ENCODE data around the gene PRKG1. TPM values are rescaled to one million over a fixed set of nuclear protein-coding genes. Genes with fewer than 3 reads are reported as not detected.

PRKG1 gene
- total and polyA plus RNA-seq, 2 donors (not counting 1 experiment from before 2014, with no cell fraction given) = not detected

- H3K27me3 Mint-ChIP-seq = no peaks in the 10 kb centered on the region
- ChIA-PET CTCF (no interaction called here), POLR2A (no interaction called here)
- Histone ChIP-seq H3K27me3 (replicated peaks in 1 of 4; ENCODE audit: control extremely low read depth in 1 of 4, control insufficient read depth in 3 of 4, insufficient read depth in 4 of 4, low read length in 3 of 4) (no peaks in the 10 kb centered on the region), H3K9me3 (ENCODE audit: control extremely low read depth in 1 of 3, control insufficient read depth in 2 of 3, insufficient read depth in 1 of 3, low read length in 2 of 3) (peaks cover 0 to 3% (median 0%) of the 10 kb centered on the region in 3 donors), H3K4me2 (replicated peaks; ENCODE audit: low read depth, low read length, poor library complexity, severe bottlenecking) (no peak overlapping the region), H3K79me2 (ENCODE audit: control insufficient read depth, insufficient read depth, low read length) (no peaks in the 10 kb centered on the region), H3K9ac (ENCODE audit: low read length) (no peak overlapping the region), H3K4me3 (ENCODE audit: control extremely low read depth in 1 of 5, extremely low read depth in 1 of 5, insufficient read depth in 1 of 5, low read depth in 2 of 5, low read length in 4 of 5) (no peak overlapping the region), H4K20me1 (ENCODE audit: control insufficient read depth, insufficient read depth, low read length, poor library complexity, severe bottlenecking) (no peaks in the 10 kb centered on the region), H3K27ac (ENCODE audit: low read length in 2 of 2) (no peak overlapping the region), H3K36me3 (replicated peaks in 1 of 2; ENCODE audit: control extremely low read depth in 1 of 2, control insufficient read depth in 1 of 2, extremely low read depth in 1 of 2, insufficient read depth in 2 of 2, low read length in 1 of 2) (no peaks in the 10 kb centered on the region), H3K4me1 (ENCODE audit: control insufficient read depth in 2 of 2, insufficient read depth in 2 of 2, low read length in 2 of 2) (no peaks in the 10 kb centered on the region), H2AFZ (ENCODE audit: insufficient read depth, low read depth, low read length, poor library complexity, severe bottlenecking) (no peak overlapping the region)
- H3K9me3 Mint-ChIP-seq (ENCODE audit: insufficient read depth) = peaks cover 5% of the 10 kb centered on the region
- no peaks in the 10 kb centered on the region for H3K4me1 Mint-ChIP-seq
- no peak for TF ChIP-seq EZH2 (IDR thresholded peaks at IDR 0.05; ENCODE audit: borderline replicate concordance, insufficient read depth, low read depth, low read length, poor library complexity, severe bottlenecking)
- TF ChIP-seq CTCF (IDR thresholded peaks at IDR 0.05) = no peak
- intact Hi-C loops (cut with micrococcal nuclease) = no loop called here
- H3K4me3 Mint-ChIP-seq = no peak overlapping the region
- ATAC-seq (ENCODE audit: low read depth) (no peak), DNase-seq (no peak)
- no peak overlapping the region for H3K27ac Mint-ChIP-seq
These were observed 509.7 kb downstream of the PRKG1 start for GRCh38 chr10:51583976-51584375.

- POLR2A ChIA-PET = no interaction called here
- Histone ChIP-seq H3K9me3 (ENCODE audit: control extremely low read depth in 1 of 3, control insufficient read depth in 2 of 3, insufficient read depth in 1 of 3, low read length in 2 of 3) (peaks cover 0 to 2% (median 0%) of the 10 kb centered on the region in 3 donors), H3K79me2 (ENCODE audit: control insufficient read depth, insufficient read depth, low read length) (no peaks in the 10 kb centered on the region), H3K4me2 (replicated peaks; ENCODE audit: low read depth, low read length, poor library complexity, severe bottlenecking) (no peak overlapping the region), H3K4me1 (ENCODE audit: control insufficient read depth in 2 of 2, insufficient read depth in 2 of 2, low read length in 2 of 2) (no peaks in the 10 kb centered on the region), H3K36me3 (replicated peaks in 1 of 2; ENCODE audit: control extremely low read depth in 1 of 2, control insufficient read depth in 1 of 2, extremely low read depth in 1 of 2, insufficient read depth in 2 of 2, low read length in 1 of 2) (no peaks in the 10 kb centered on the region), H2AFZ (ENCODE audit: insufficient read depth, low read depth, low read length, poor library complexity, severe bottlenecking) (no peak overlapping the region), H3K4me3 (ENCODE audit: control extremely low read depth in 1 of 5, extremely low read depth in 1 of 5, insufficient read depth in 1 of 5, low read depth in 2 of 5, low read length in 4 of 5) (no peak overlapping the region), H3K27me3 (replicated peaks in 1 of 4; ENCODE audit: control extremely low read depth in 1 of 4, control insufficient read depth in 3 of 4, insufficient read depth in 4 of 4, low read length in 3 of 4) (no peaks in the 10 kb centered on the region), H3K9ac (ENCODE audit: low read length) (no peak overlapping the region), H4K20me1 (ENCODE audit: control insufficient read depth, insufficient read depth, low read length, poor library complexity, severe bottlenecking) (no peaks in the 10 kb centered on the region), H3K27ac (ENCODE audit: low read length in 2 of 2) (no peak overlapping the region)
- intact Hi-C loops (cut with micrococcal nuclease) = no loop called here
- no peak overlapping the region for H3K4me3 Mint-ChIP-seq
- H3K9me3 Mint-ChIP-seq (ENCODE audit: insufficient read depth) = peaks cover 5% of the 10 kb centered on the region
- WGBS (ENCODE audit: insufficient coverage) = 100% methylated on average over 2 of the region's 7 CpGs
- TF ChIP-seq CTCF (IDR thresholded peaks at IDR 0.05) = no peak
- no peak for TF ChIP-seq EZH2 (IDR thresholded peaks at IDR 0.05; ENCODE audit: borderline replicate concordance, insufficient read depth, low read depth, low read length, poor library complexity, severe bottlenecking)
- H3K27ac Mint-ChIP-seq = no peak overlapping the region
- CTCF ChIA-PET = no interaction called here
- H3K27me3 Mint-ChIP-seq = no peaks in the 10 kb centered on the region
- DNase-seq (no peak), ATAC-seq (ENCODE audit: low read depth) (no peak)
- H3K4me1 Mint-ChIP-seq = no peaks in the 10 kb centered on the region
These were observed 511.5 kb downstream of the PRKG1 start for GRCh38 chr10:51585742-51586141.

All from B cell (primary cell).